Neural progenitor cell (in vitro differentiated cells): ENCODE measurements around the gene BARX1. TPM values are rescaled to one million over a fixed set of nuclear protein-coding genes. Genes with fewer than 3 reads are reported as not detected.

ENCODE experiments used
- DNase-seq: peaks from one replicate; pipeline ENCODE4 v3.0.0-alpha.2; 2016; ENCODE audit warnings: low spot score
- H2AFZ ChIP-seq: fragments of 200-600 bp; sonication (generic); replicated peaks from 2 replicates; pipeline ENCODE4 v1.6.1; 2016; ENCODE audit warnings: antibody characterized with exemption
- H3F3A ChIP-seq: fragments of 200-600 bp; sonication (generic); 2 replicates; pipeline ENCODE4 v1.6.1; 2016; ENCODE audit warnings: antibody characterized with exemption, low read depth
- H3K27ac ChIP-seq: fragments of 200-600 bp; sonication (generic); 2 replicates; pipeline ENCODE4 v1.5.1; 2016; ENCODE audit warnings: mild to moderate bottlenecking
- H3K27me3 ChIP-seq: fragments of 200-600 bp; sonication (generic); 2 replicates; pipeline ENCODE4 v1.6.1; 2016; ENCODE audit warnings: mild to moderate bottlenecking, moderate library complexity
- H3K36me3 ChIP-seq: fragments of 200-600 bp; sonication (generic); 2 replicates; pipeline ENCODE4 v1.5.1; 2016
- H3K4me1 ChIP-seq: fragments of 200-600 bp; sonication (generic); 2 replicates; pipeline ENCODE4 v1.6.1; 2016; ENCODE audit warnings: mixed run types
- H3K4me2 ChIP-seq: fragments of 200-600 bp; sonication (generic); 2 replicates; pipeline ENCODE4 v1.6.1; 2016
- H3K4me3 ChIP-seq: fragments of 200-600 bp; sonication (generic); 2 replicates; pipeline ENCODE4 v1.5.1; 2016
- H3K79me2 ChIP-seq: fragments of 200-600 bp; sonication (generic); 2 replicates; pipeline ENCODE4 v1.6.1; 2016; ENCODE audit warnings: low read depth
- H3K9ac ChIP-seq: fragments of 200-600 bp; sonication (generic); 2 replicates; pipeline ENCODE4 v1.6.1; 2016
- H3K9me3 ChIP-seq: fragments of 200-600 bp; sonication (generic); 2 replicates; pipeline ENCODE4 v1.5.1; 2016; ENCODE audit warnings: low read depth
- H4K20me1 ChIP-seq: fragments of 200-600 bp; sonication (generic); 2 replicates; pipeline ENCODE4 v1.6.1; 2016; ENCODE audit warnings: low read depth
- H3K27ac Mint-ChIP-seq: 3 replicates; pipeline ENCODE4 v1.8.0; 2021; ENCODE audit warnings: mixed read lengths
- H3K27me3 Mint-ChIP-seq: 2 replicates; pipeline ENCODE4 v1.8.0; 2022; ENCODE audit warnings: low read depth, mild to moderate bottlenecking, inconsistent platforms, moderate library complexity, mixed read lengths; ENCODE audit not compliant: insufficient read depth
- H3K36me3 Mint-ChIP-seq: 3 replicates; pipeline ENCODE4 v1.8.0; 2021; ENCODE audit warnings: mixed read lengths
- H3K4me1 Mint-ChIP-seq: 3 replicates; pipeline ENCODE4 v1.8.0; 2021; ENCODE audit warnings: mixed read lengths
- H3K4me3 Mint-ChIP-seq: 3 replicates; pipeline ENCODE4 v1.8.0; 2021; ENCODE audit warnings: mild to moderate bottlenecking, moderate library complexity, mixed read lengths
- H3K9me3 Mint-ChIP-seq: 3 replicates; pipeline ENCODE4 v1.8.0; 2020; ENCODE audit warnings: mixed read lengths
- CTCF ChIP-seq: fragments of 200-600 bp; sonication (generic); IDR thresholded peaks from 2 replicates; pipeline ENCODE4 v1.5.1; 2017; ENCODE audit warnings: antibody characterized with exemption, mild to moderate bottlenecking
- EZH2 ChIP-seq: fragments of 200-600 bp; sonication (generic); IDR thresholded peaks from 2 replicates; pipeline ENCODE4 v1.6.1; 2017; ENCODE audit warnings: antibody characterized with exemption, mild to moderate bottlenecking, moderate library complexity
- EZH2phosphoT487 ChIP-seq: fragments of 200-600 bp; sonication (generic); IDR thresholded peaks from 2 replicates; pipeline ENCODE4 v1.6.1; 2017; ENCODE audit warnings: antibody characterized with exemption
- total RNA-seq: library from RNA; depleted of rRNA; stranded (reverse); fragments of >200 nt; gene quantifications from 2 replicates; pipeline ENCODE4 v1.2.3, GENCODE V29; 2015; ENCODE audit warnings: low replicate concordance

Gene BARX1
- total RNA-seq, 1 donor from 2014 or later = 0.17 TPM

- Histone ChIP-seq H3K79me2 (no peaks in the 10 kb centered on the region), H3K4me1 (no peaks in the 10 kb centered on the region), H3K9me3 (no peaks in the 10 kb centered on the region), H2AFZ (no peak overlapping the region), H3K4me2 (no peak overlapping the region), H4K20me1 (no peaks in the 10 kb centered on the region), H3F3A (no peaks in the 10 kb centered on the region), H3K27ac (no peak overlapping the region), H3K4me3 (no peak overlapping the region), H3K27me3 (no peaks in the 10 kb centered on the region), H3K36me3 (no peaks in the 10 kb centered on the region), H3K9ac (no peak overlapping the region)
- no peak for TF ChIP-seq EZH2
- no peak for TF ChIP-seq EZH2phosphoT487
- no peak for TF ChIP-seq CTCF
- Mint-ChIP-seq H3K4me1 (no peaks in the 10 kb centered on the region), H3K27me3 (peaks cover 3% of the 10 kb centered on the region), H3K4me3 (no peak overlapping the region), H3K9me3 (peaks cover 3% of the 10 kb centered on the region), H3K36me3 (no peaks in the 10 kb centered on the region), H3K27ac (no peak overlapping the region)
- no peak for DNase-seq
Measured at GRCh38 chr9:93992830-93993229, 37.7 kb upstream of the BARX1 start.

- H3K4me3 ChIP-seq = no peak overlapping the region
- H2AFZ ChIP-seq = no peak overlapping the region
- Mint-ChIP-seq H3K4me3 (no peak overlapping the region), H3K36me3 (no peaks in the 10 kb centered on the region), H3K4me1 (no peaks in the 10 kb centered on the region), H3K9me3 (peaks cover 9% of the 10 kb centered on the region), H3K27me3 (peaks cover under 1% of the 10 kb centered on the region), H3K27ac (no peak overlapping the region)
- H3K4me2 ChIP-seq = no peak overlapping the region
- no peak overlapping the region for H3K9ac ChIP-seq
- TF ChIP-seq CTCF (no peak), EZH2phosphoT487 (no peak), EZH2 (no peak)
- no peaks in the 10 kb centered on the region for H3F3A ChIP-seq
- H4K20me1 ChIP-seq = no peaks in the 10 kb centered on the region
- no peaks in the 10 kb centered on the region for H3K36me3 ChIP-seq
- no peaks in the 10 kb centered on the region for H3K79me2 ChIP-seq
- H3K27ac ChIP-seq = no peak overlapping the region
- no peaks in the 10 kb centered on the region for H3K4me1 ChIP-seq
- DNase-seq = no peak
- no peaks in the 10 kb centered on the region for H3K9me3 ChIP-seq
- no peaks in the 10 kb centered on the region for H3K27me3 ChIP-seq
Measured at GRCh38 chr9:93990448-93990847, 35.3 kb upstream of the BARX1 start.

GRCh38 chr9:93988056-93988455 lies 32.9 kb upstream of the BARX1 start:
- TF ChIP-seq EZH2phosphoT487 = no peak
- TF ChIP-seq EZH2 = no peak
- no peak for TF ChIP-seq CTCF
- no peak overlapping the region for H3K4me2 ChIP-seq

More at GRCh38 chr9:93988056-93988455, 32.9 kb upstream of the BARX1 start:
- H3K36me3 ChIP-seq = no peaks in the 10 kb centered on the region
- Mint-ChIP-seq H3K9me3 (peaks cover 9% of the 10 kb centered on the region), H3K4me3 (no peak overlapping the region), H3K27ac (no peak overlapping the region), H3K4me1 (no peaks in the 10 kb centered on the region), H3K27me3 (no peaks in the 10 kb centered on the region), H3K36me3 (no peaks in the 10 kb centered on the region)
- no peaks in the 10 kb centered on the region for H3F3A ChIP-seq
- H4K20me1 ChIP-seq = no peaks in the 10 kb centered on the region
- no peak overlapping the region for H3K27ac ChIP-seq
- no peaks in the 10 kb centered on the region for H3K9me3 ChIP-seq
- no peak overlapping the region for H3K4me3 ChIP-seq
- H3K9ac ChIP-seq = no peak overlapping the region
- no peak for DNase-seq
- H2AFZ ChIP-seq = no peak overlapping the region
- no peaks in the 10 kb centered on the region for H3K79me2 ChIP-seq
- no peaks in the 10 kb centered on the region for H3K27me3 ChIP-seq
- H3K4me1 ChIP-seq = no peaks in the 10 kb centered on the region
